Tibial nerve (tissue), 4 donors: ENCODE data around the gene MCF2L2. TPM values are rescaled to one million over a fixed set of nuclear protein-coding genes. Genes with fewer than 3 reads are reported as not detected.

ENCODE experiments used
- DNase-seq, 2 donors: peaks; one replicate each; pipeline ENCODE4 v3.0.0-alpha.2; 2019; ENCODE audit warnings: low spot score in 2 of 2
- H3K27ac ChIP-seq, 4 donors: fragments of 200-600 bp; sonication (generic) in 3 of 4; one replicate each; pipeline ENCODE4 v1.5.1; 2017 to 2019; ENCODE audit warnings: mild to moderate bottlenecking in 1 of 4
- H3K27me3 ChIP-seq, 2 donors: fragments of 200-600 bp; sonication (generic) in 1 of 2; one replicate each; pipeline versions ENCODE4 v1.5.1 to v1.6.0; 2017 to 2019
- H3K36me3 ChIP-seq, 3 donors: fragments of 200-600 bp; sonication (generic); one replicate each; pipeline ENCODE4 v1.5.1; 2018 to 2019
- H3K4me1 ChIP-seq, 4 donors: fragments of 200-600 bp; sonication (generic) in 3 of 4; one replicate each; pipeline ENCODE4 v1.5.1; 2017 to 2019
- H3K4me3 ChIP-seq, 4 donors: fragments of 200-600 bp; sonication (generic) in 3 of 4; one replicate each; pipeline ENCODE4 v1.5.1; 2017 to 2019; ENCODE audit warnings: mild to moderate bottlenecking in 1 of 4, moderate library complexity in 1 of 4
- H3K9me3 ChIP-seq, 4 donors: fragments of 200-600 bp; sonication (generic) in 3 of 4; one replicate each; pipeline ENCODE4 v1.5.1; 2017 to 2019
- EP300 ChIP-seq, 2 donors: sonication (generic); formaldehyde crosslinking; IDR thresholded peaks; one replicate each; pipeline ENCODE4 v1.6.1; 2017; ENCODE audit warnings: antibody characterized with exemption in 2 of 2, mild to moderate bottlenecking in 1 of 2
- POLR2A ChIP-seq, 2 donors: fragments of 450-650 bp; IDR thresholded peaks; one replicate each; pipeline ENCODE4 v1.6.1; 2017; ENCODE audit warnings: antibody characterized with exemption in 2 of 2, mild to moderate bottlenecking in 2 of 2, moderate library complexity in 2 of 2
- WGBS, 2 donors: methylation state at CpG; one replicate each; pipeline ENCODE4 v1.1.5; 2018; 5-methylcytosine and 5-hydroxymethylcytosine counted together
- total RNA-seq, 4 donors: library from RNA; depleted of rRNA; stranded (reverse); fragments of >200 nt; gene quantifications; one replicate each; pipeline ENCODE4 v1.1.0, GENCODE V29; 2016
- TF ChIP-seq, protein P1 (sequence below), 5 experiments: fragments of 200-600 bp in 3 of 5; fragments of 450-650 bp in 2 of 5; sonication (generic) in 3 of 5; IDR thresholded peaks; one replicate each; pipeline ENCODE4 v1.5.1; 2016 to 2019; ENCODE audit warnings: antibody characterized with exemption in 5 of 5, mild to moderate bottlenecking in 3 of 5, moderate library complexity in 2 of 5

The MCF2L2 gene
- total RNA-seq, 4 donors from 2014 or later = 0.90 to 24.9 (median 1.8) TPM

DNA sequence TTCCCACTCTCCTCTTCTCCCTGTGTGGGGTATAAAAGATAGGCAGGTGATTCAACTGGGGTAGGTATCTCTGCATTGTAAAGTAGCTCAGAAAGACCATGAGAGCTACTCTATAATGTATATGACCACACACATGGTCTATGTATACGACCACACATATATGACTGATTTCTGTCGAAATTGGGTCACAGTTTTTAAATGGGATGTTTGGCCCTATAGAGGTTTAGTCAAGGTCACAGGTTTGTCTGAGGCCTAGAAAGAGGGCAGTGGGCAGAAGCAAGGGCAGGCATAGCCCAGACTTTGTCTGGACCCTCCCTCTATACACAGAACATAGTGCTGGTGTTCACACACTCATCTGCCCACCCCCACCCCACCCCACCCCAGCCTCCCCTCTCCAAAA lies 270.3 kb downstream of the MCF2L2 start:
- H3K4me3 ChIP-seq = no peak overlapping the region
- no peaks in the 10 kb centered on the region for H3K36me3 ChIP-seq
- peaks cover 0 to 16% (median 8%) of the 10 kb centered on the region in 4 donors for H3K4me1 ChIP-seq
- H3K27me3 ChIP-seq = peaks cover 0 to 22% of the 10 kb centered on the region in 2 donors
- no peak overlapping the region for H3K27ac ChIP-seq
- 88 to 91% methylated on average over 2 of the region's 2 CpGs for WGBS, 2 donors
- H3K9me3 ChIP-seq = no peaks in the 10 kb centered on the region
- TF ChIP-seq POLR2A (IDR thresholded peaks at IDR 0.05) (no peak), EP300 (IDR thresholded peaks at IDR 0.05) (no peak)
- TF ChIP-seq, protein P1, sequence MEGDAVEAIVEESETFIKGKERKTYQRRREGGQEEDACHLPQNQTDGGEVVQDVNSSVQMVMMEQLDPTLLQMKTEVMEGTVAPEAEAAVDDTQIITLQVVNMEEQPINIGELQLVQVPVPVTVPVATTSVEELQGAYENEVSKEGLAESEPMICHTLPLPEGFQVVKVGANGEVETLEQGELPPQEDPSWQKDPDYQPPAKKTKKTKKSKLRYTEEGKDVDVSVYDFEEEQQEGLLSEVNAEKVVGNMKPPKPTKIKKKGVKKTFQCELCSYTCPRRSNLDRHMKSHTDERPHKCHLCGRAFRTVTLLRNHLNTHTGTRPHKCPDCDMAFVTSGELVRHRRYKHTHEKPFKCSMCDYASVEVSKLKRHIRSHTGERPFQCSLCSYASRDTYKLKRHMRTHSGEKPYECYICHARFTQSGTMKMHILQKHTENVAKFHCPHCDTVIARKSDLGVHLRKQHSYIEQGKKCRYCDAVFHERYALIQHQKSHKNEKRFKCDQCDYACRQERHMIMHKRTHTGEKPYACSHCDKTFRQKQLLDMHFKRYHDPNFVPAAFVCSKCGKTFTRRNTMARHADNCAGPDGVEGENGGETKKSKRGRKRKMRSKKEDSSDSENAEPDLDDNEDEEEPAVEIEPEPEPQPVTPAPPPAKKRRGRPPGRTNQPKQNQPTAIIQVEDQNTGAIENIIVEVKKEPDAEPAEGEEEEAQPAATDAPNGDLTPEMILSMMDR (IDR thresholded peaks at IDR 0.05) = no peak
- DNase-seq = no peak

DNA sequence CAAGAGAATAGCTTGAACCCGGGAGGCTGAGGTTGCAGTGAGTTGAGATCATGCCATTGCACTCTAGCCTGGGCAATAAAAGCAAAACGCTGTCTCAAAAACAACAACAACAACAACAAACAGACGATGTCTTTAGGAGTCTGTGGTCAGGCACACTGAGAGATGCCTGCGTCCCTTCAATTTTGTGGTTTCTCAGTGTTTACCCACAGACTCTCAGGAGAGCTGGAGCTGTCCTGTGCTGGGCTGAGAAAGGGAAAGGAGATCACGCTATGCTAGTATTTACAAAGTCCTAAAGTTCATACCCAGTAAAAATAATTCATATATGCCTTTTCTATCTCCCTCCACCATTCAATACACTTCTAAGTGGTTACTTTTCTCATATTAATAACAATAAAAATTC lies 272.2 kb downstream of the MCF2L2 start:
- H3K9me3 ChIP-seq = no peaks in the 10 kb centered on the region
- no peaks in the 10 kb centered on the region for H3K4me1 ChIP-seq
- TF ChIP-seq POLR2A (IDR thresholded peaks at IDR 0.05) = no peak
- no peak for TF ChIP-seq EP300 (IDR thresholded peaks at IDR 0.05)
- TF ChIP-seq, protein P1 (IDR thresholded peaks at IDR 0.05) = no peak
- H3K4me3 ChIP-seq = no peak overlapping the region
- peaks cover 0 to 4% of the 10 kb centered on the region in 2 donors for H3K27me3 ChIP-seq
- no peak for DNase-seq
- 79 to 81% methylated on average over 5 of the region's 5 CpGs for WGBS, 2 donors
- no peak overlapping the region for H3K27ac ChIP-seq
- no peaks in the 10 kb centered on the region for H3K36me3 ChIP-seq

DNA sequence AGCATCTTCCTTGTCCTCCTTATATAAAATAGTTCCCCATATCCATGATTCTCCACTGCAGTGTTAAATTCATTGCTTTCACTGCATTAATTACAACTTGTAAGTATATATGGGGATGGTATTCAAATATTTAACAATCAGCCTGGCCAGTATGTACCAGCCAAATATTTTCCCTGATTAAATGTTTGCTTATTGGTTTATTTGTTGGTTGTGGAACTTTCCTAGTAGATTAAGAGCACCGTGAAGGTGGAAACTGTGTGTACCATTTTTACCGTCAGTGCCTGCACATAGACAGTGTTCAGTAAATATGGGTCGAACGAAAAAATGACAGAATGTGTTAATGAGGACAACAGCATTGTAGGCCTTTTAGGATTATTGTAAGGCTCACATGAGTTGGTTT lies 272.9 kb downstream of the MCF2L2 start:
- TF ChIP-seq EP300 (IDR thresholded peaks at IDR 0.05) (no peak), POLR2A (IDR thresholded peaks at IDR 0.05) (no peak)
- TF ChIP-seq, protein P1 (IDR thresholded peaks at IDR 0.05) = no peak
- no peaks in the 10 kb centered on the region for H3K36me3 ChIP-seq
- WGBS, 2 donors = 90 to 95% methylated on average over 4 of the region's 4 CpGs
- no peak for DNase-seq
- no peaks in the 10 kb centered on the region for H3K4me1 ChIP-seq
- no peak overlapping the region for H3K4me3 ChIP-seq
- H3K9me3 ChIP-seq = no peaks in the 10 kb centered on the region
- no peaks in the 10 kb centered on the region for H3K27me3 ChIP-seq
- no peak overlapping the region for H3K27ac ChIP-seq

DNA sequence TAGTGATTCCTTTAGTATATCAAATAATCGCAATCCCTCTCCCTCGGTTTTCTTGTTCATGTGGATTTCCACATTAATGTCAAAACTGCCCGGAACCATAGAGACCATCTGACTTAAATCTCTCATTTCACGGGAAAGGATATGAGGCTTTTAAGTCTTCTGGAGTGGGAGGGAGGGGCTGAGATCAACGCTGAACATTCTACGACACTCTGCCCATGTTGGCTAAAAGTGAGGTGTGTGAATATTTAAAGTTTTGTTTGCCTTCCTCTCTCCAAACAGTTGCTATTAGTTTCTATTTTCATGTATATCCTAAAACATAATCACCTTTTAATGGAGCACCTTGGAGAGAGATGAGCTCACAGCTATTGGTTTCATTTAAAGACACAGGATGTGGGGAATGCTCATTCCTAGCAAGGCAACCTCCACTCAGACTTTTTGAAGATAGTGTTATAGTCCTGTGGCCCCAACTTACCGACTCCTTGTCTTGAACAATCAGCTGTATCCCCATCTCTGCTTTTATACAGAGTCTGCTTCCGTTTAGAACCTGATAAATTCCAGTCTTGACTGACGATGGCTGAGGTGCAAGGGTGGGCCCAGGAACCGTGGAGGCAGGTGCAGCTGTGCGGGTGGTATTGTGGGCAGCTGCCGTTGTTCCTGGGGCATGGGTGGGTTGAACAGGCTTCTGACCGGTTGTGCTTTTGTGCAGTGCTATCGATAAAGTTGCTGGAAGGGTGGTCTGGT lies 275.0 kb downstream of the MCF2L2 start:
- Histone ChIP-seq H3K4me3 (no peak overlapping the region), H3K36me3 (no peaks in the 10 kb centered on the region), H3K4me1 (no peaks in the 10 kb centered on the region), H3K27me3 (no peaks in the 10 kb centered on the region), H3K9me3 (no peaks in the 10 kb centered on the region), H3K27ac (no peak overlapping the region)
- TF ChIP-seq POLR2A (IDR thresholded peaks at IDR 0.05) = no peak
- WGBS, 2 donors = 82 to 88% methylated on average over 14 of the region's 14 CpGs
- DNase-seq = no peak

DNA sequence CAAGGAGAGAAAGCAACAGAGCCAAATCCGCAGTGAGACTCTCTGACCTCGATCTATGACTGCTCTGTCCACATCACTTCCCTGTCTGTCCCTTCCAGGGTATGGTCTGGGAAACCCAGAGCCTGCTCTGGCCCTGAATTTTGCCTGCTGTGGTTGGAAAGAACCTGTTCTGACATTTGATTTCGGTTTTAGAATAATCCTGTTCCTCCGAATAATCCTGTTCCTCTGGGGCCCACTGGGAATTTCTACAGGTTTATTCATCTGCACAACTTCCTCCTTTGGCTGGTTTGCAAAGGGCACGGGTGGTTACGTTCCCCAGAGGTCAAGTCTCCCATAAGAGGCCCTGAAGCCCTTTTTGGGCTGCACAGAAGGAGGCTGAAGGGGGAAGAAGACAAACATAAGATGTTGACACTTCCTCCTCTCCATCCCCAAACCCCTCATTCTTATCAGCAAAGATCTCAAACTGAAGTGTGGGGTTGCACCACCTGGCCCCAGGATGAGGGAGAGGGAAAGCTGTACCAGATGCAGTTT lies 276.5 kb downstream of the MCF2L2 start:
- Histone ChIP-seq H3K9me3 (no peaks in the 10 kb centered on the region), H3K4me1 (no peaks in the 10 kb centered on the region), H3K4me3 (no peak overlapping the region), H3K36me3 (no peaks in the 10 kb centered on the region), H3K27ac (no peak overlapping the region), H3K27me3 (no peaks in the 10 kb centered on the region)
- TF ChIP-seq EP300 (IDR thresholded peaks at IDR 0.05) (no peak), POLR2A (IDR thresholded peaks at IDR 0.05) (no peak)
- TF ChIP-seq, protein P1 (IDR thresholded peaks at IDR 0.05) = no peak
- no peak for DNase-seq
- WGBS, 2 donors = 50 to 61% methylated on average over 6 of the region's 6 CpGs
